ENCODE data around the gene OPRL1.

GRCh38 chr20:64055893-64056638, 23.8 kb upstream of the OPRL1 start:
- TF ChIP-seq CTCF (IDR thresholded peaks at IDR 0.05) (no peak), POLR2A (IDR thresholded peaks at IDR 0.05) (no peak)

All from lower leg skin (tissue), 3 donors.